Measurements from ENCODE around the gene FERMT3. TPM values are rescaled to one million over a fixed set of nuclear protein-coding genes. Genes with fewer than 3 reads are reported as not detected.
A peak's percentile ranks its signal among the peaks of the same experiment; 100 is the strongest.

Gene FERMT3
- polyA plus RNA-seq, 1 donor: 7.4 TPM

GRCh38 chr11:64185693-64186491 is 20.6 kb upstream of the FERMT3 start, which contains the start of gene STIP1:
TSS of gene STIP1 (plus strand) at chr11:64186171. CDS start at chr11:64186262, 91 bp downstream.
- DNase-seq (ENCODE audit: low read depth): peak; percentile 100

- no peak for DNase-seq (ENCODE audit: low read depth)
Observed at GRCh38 chr11:64186492-64187165, 19.9 kb upstream of the FERMT3 start.

- no peak for DNase-seq (ENCODE audit: low read depth)
Observed at GRCh38 chr11:64192434-64192833, 14.1 kb upstream of the FERMT3 start.

- DNase-seq (ENCODE audit: low read depth): no peak
Observed at GRCh38 chr11:64196626-64197025, 9.9 kb upstream of the FERMT3 start.

- DNase-seq (ENCODE audit: low read depth): no peak
Observed at GRCh38 chr11:64198511-64198910, 8.0 kb upstream of the FERMT3 start.

GRCh38 chr11:64201543-64201942 is 5.0 kb upstream of the FERMT3 start:
- DNase-seq (ENCODE audit: low read depth): no peak

- no peak for DNase-seq (ENCODE audit: low read depth)
Observed at GRCh38 chr11:64202992-64203391, 3.5 kb upstream of the FERMT3 start.

GRCh38 chr11:64203421-64204079 is 3.0 kb upstream of the FERMT3 start:
- DNase-seq (ENCODE audit: low read depth): no peak

GRCh38 chr11:64204080-64204440 is 2.5 kb upstream of the FERMT3 start:
- DNase-seq (ENCODE audit: low read depth): no peak

- peak; percentile 61 for DNase-seq (ENCODE audit: low read depth)
Observed at GRCh38 chr11:64204464-64204989, 2.0 kb upstream of the FERMT3 start.

- peak; percentile 43 for DNase-seq (ENCODE audit: low read depth)
Observed at GRCh38 chr11:64207256-64208085, 950 bp downstream of the FERMT3 start.

- no peak for DNase-seq (ENCODE audit: low read depth)
Observed at GRCh38 chr11:64208086-64208795, 1.7 kb downstream of the FERMT3 start.

- DNase-seq (ENCODE audit: low read depth): no peak
Observed at GRCh38 chr11:64208796-64209562, 2.5 kb downstream of the FERMT3 start.

GRCh38 chr11:64209563-64209843 is 3.0 kb downstream of the FERMT3 start:
- no peak for DNase-seq (ENCODE audit: low read depth)

GRCh38 chr11:64210301-64211020 is 3.9 kb downstream of the FERMT3 start:
- DNase-seq (ENCODE audit: low read depth): no peak

- no peak for DNase-seq (ENCODE audit: low read depth)
Observed at GRCh38 chr11:64211181-64211872, 4.8 kb downstream of the FERMT3 start.

- DNase-seq (ENCODE audit: low read depth): no peak
Observed at GRCh38 chr11:64216879-64217278, 10.4 kb downstream of the FERMT3 start.

GRCh38 chr11:64218628-64219353 is 12.3 kb downstream of the FERMT3 start:
- no peak for DNase-seq (ENCODE audit: low read depth)

Measured in forelimb muscle (tissue), 1 donor.